ENCODE measurements around the gene ATL3. TPM values are rescaled to one million over a fixed set of nuclear protein-coding genes. Genes with fewer than 3 reads are reported as not detected.

ATL3 gene
- total and polyA plus RNA-seq, 8 donors = 5.7 to 99.3 (median 23.7) TPM

DNA sequence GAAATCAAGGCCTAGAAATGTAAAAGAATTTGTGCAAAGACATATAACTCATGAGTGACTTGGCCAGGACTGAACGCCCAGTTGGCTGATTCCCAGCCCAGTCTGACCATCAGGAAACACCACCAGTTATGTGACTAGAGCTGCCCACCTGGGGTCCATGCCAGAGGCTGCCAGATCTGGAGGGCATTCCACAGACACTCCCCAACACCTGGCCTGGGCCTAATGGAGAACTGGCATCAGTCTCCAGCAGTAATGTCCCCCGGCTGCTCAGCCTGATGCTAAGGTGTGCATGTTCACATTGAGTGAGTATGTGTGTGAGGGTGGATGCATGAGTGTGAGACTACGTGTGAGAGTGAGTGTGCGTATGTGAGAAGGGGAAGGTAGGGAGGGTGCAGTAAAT, 72.6 kb downstream of the ATL3 start:
- intact Hi-C loops (cut with DNase I; ENCODE audit: low total_unique reads) = no loop called here
- Histone ChIP-seq H3K4me1 (peaks cover 0 to 21% (median 12%) of the 10 kb centered on the region in 4 donors), H3K27me3 (no peaks in the 10 kb centered on the region), H3K36me3 (peaks cover 4 to 43% (median 39%) of the 10 kb centered on the region in 4 donors), H3K9me3 (no peaks in the 10 kb centered on the region), H3K4me3 (no peak overlapping the region), H3K27ac (no peak overlapping the region)
- WGBS, 5 donors = 76 to 91% (median 80%) methylated on average over 4 of the region's 4 CpGs
- DNase-seq = no peak
- TF ChIP-seq POLR2A (IDR thresholded peaks at IDR 0.05) (no peak), EP300 (IDR thresholded peaks at IDR 0.05) (no peak), POLR2AphosphoS5 (IDR thresholded peaks at IDR 0.05) (no peak)
- TF ChIP-seq, protein P1, sequence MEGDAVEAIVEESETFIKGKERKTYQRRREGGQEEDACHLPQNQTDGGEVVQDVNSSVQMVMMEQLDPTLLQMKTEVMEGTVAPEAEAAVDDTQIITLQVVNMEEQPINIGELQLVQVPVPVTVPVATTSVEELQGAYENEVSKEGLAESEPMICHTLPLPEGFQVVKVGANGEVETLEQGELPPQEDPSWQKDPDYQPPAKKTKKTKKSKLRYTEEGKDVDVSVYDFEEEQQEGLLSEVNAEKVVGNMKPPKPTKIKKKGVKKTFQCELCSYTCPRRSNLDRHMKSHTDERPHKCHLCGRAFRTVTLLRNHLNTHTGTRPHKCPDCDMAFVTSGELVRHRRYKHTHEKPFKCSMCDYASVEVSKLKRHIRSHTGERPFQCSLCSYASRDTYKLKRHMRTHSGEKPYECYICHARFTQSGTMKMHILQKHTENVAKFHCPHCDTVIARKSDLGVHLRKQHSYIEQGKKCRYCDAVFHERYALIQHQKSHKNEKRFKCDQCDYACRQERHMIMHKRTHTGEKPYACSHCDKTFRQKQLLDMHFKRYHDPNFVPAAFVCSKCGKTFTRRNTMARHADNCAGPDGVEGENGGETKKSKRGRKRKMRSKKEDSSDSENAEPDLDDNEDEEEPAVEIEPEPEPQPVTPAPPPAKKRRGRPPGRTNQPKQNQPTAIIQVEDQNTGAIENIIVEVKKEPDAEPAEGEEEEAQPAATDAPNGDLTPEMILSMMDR (IDR thresholded peaks at IDR 0.05) = no peak

DNA sequence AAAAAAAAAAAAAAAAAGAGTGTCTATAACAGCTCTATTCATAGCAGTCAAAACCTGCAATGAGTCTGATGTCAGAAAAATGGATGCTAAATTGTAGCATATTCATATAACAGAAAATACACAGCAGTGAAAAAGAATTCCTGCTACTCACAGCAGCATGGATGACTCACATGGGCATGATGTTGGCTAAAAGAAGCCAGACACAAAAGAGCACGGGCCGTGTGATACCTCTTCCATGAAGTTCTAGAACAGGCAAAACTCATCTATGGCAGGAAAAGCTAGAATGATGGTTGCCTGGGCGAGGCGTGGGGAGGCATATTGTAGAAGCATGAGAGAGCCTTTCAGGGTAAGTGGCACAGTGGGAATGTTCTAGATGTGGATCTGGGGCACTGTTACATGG, 75.9 kb downstream of the ATL3 start:
- 86 to 91% (median 91%) methylated on average over 4 of the region's 4 CpGs for WGBS, 5 donors
- DNase-seq = no peak

DNA sequence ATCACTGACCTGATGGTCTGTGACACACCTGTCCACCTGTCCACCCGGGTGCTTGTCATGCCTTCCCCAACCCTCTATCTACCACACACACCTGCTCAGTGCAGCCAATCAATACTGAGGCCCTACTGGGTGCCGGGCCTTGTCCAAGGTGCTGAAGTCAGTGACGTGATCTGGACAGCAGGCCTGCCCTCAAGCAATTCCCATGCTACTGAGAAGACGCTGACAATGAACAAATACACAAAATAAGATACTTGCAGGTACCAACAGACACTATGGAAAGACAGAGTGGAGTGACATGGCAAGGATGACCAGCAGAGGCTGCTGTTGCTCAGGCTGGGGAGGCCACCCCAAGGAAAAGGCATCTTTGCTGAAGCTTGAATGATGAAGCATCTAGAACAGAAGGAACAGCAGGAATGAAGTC, 78.2 kb downstream of the ATL3 start:
- 73 to 85% (median 74%) methylated on average over 4 of the region's 4 CpGs for WGBS, 5 donors
- H3K36me3 ChIP-seq = peaks cover 8 to 96% (median 86%) of the 10 kb centered on the region in 4 donors
- H3K4me3 ChIP-seq = no peak overlapping the region
- no peaks in the 10 kb centered on the region for H3K9me3 ChIP-seq
- TF ChIP-seq POLR2AphosphoS5 (IDR thresholded peaks at IDR 0.05) = no peak
- TF ChIP-seq, protein P1 (IDR thresholded peaks at IDR 0.05) = peak in 4 of 7 experiments; percentile 31 to 53 (median 38)
- intact Hi-C loops (cut with DNase I; ENCODE audit: low total_unique reads) = no loop called here
- no peaks in the 10 kb centered on the region for H3K4me1 ChIP-seq
- peak in 1 of 2 donors; percentile 32 for DNase-seq
- no peak overlapping the region for H3K27ac ChIP-seq
- H3K27me3 ChIP-seq = no peaks in the 10 kb centered on the region

More for the DNA sequence above, 75.9 kb downstream of the ATL3 start:
- intact Hi-C loops (cut with DNase I; ENCODE audit: low total_unique reads) = no loop called here
- Histone ChIP-seq H3K4me1 (no peaks in the 10 kb centered on the region), H3K9me3 (no peaks in the 10 kb centered on the region), H3K27me3 (no peaks in the 10 kb centered on the region), H3K4me3 (no peak overlapping the region), H3K36me3 (peaks cover 8 to 73% (median 69%) of the 10 kb centered on the region in 4 donors), H3K27ac (no peak overlapping the region)
- TF ChIP-seq, protein P1 (IDR thresholded peaks at IDR 0.05) = no peak
- TF ChIP-seq POLR2AphosphoS5 (IDR thresholded peaks at IDR 0.05) = no peak
- no peak for TF ChIP-seq EP300 (IDR thresholded peaks at IDR 0.05)
- no peak for TF ChIP-seq POLR2A (IDR thresholded peaks at IDR 0.05)

DNA sequence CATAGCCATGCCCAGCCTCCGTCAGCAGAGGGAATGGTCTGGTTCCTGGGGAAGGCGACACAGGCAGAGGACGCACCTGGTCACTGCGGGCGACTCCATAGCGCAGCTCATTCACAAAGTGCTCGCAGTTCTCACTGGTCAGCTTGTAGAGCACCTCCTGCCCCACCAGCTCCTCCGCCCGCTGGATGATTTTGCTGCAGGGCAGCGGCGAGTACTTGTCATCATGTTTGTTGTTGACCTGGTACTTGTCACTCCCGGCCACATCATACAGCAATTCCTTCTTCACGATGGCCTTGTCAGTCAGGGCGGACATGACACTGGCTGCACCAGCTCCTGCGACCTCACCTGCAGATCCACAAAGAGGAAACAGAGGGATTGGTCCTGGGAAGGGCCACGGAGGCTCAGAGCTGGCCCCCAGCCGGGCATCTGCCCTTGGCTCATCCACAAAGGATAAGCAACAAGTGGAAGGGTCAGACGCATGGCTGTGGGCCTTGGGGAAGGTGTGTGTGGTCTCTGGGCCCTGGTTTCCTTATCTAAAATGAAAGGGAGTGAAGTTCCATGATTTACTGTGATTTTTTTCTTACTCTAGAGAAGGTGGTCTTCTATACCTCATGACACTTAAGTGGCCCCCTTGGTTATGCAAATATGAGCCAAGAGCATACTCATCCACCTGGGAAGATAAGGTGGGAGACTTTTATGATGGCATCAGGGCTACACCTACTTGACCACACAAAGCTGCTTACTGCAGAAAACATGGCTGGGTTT, 81.0 kb downstream of the ATL3 start:
- peaks cover 7 to 96% (median 86%) of the 10 kb centered on the region in 4 donors for H3K36me3 ChIP-seq
- H3K27ac ChIP-seq = no peak overlapping the region
- H3K9me3 ChIP-seq = no peaks in the 10 kb centered on the region
- no peaks in the 10 kb centered on the region for H3K27me3 ChIP-seq
- DNase-seq = no peak
- whole genome bisulfite sequencing, 5 donors = 89 to 94% (median 93%) methylated on average over 18 of the region's 18 CpGs
- TF ChIP-seq POLR2A (IDR thresholded peaks at IDR 0.05) (no peak), EP300 (IDR thresholded peaks at IDR 0.05) (no peak), POLR2AphosphoS5 (IDR thresholded peaks at IDR 0.05) (no peak)
- TF ChIP-seq, protein P1 (IDR thresholded peaks at IDR 0.05) = no peak
- no peak overlapping the region for H3K4me3 ChIP-seq
- H3K4me1 ChIP-seq = peaks cover 0 to 8% (median 2%) of the 10 kb centered on the region in 4 donors
- intact Hi-C loops (cut with DNase I; ENCODE audit: low total_unique reads) = no loop called here

All from stomach (tissue), 9 donors.